OCI-LY1 (cell line): ENCODE measurements around the gene FAM89B.

Experiments used
- H2AFZ ChIP-seq: fragments of 200-600 bp; sonication (generic), shearing (Covaris generic); 2 replicates; pipeline ENCODE4 v1.6.0; 2014; ENCODE audit warnings: antibody characterized with exemption, mild to moderate bottlenecking, low read length
- H3F3A ChIP-seq: fragments of 200-600 bp; sonication (generic), shearing (Covaris generic); 2 replicates; pipeline ENCODE4 v1.6.0; 2014; ENCODE audit warnings: mild to moderate bottlenecking, antibody characterized with exemption, low read length, moderate library complexity; ENCODE audit not compliant: insufficient read depth
- H3K27ac ChIP-seq: fragments of 200-600 bp; sonication (generic); 2 replicates; pipeline ENCODE4 v1.5.1; 2014; ENCODE audit warnings: low read length, mixed run types, mild to moderate bottlenecking, low read depth; ENCODE audit not compliant: poor library complexity, severe bottlenecking
- H3K27me3 ChIP-seq: fragments of 200-600 bp; sonication (generic); 2 replicates; pipeline ENCODE4 v1.6.0; 2014; ENCODE audit warnings: antibody characterized with exemption, mild to moderate bottlenecking, low read length, moderate library complexity; ENCODE audit not compliant: insufficient read depth
- H3K36me3 ChIP-seq: fragments of 200-600 bp; sonication (generic); 2 replicates; pipeline ENCODE4 v1.6.1; 2014; ENCODE audit warnings: mild to moderate bottlenecking, antibody characterized with exemption, low read length, moderate library complexity, mixed read lengths; ENCODE audit not compliant: insufficient read depth
- H3K4me1 ChIP-seq: fragments of 200-600 bp; sonication (generic); 2 replicates; pipeline ENCODE4 v1.5.1; 2014; ENCODE audit warnings: mild to moderate bottlenecking, low read length, moderate library complexity; ENCODE audit not compliant: insufficient read depth, severe bottlenecking
- H3K4me2 ChIP-seq: fragments of 200-600 bp; sonication (generic), shearing (Covaris generic); 2 replicates; pipeline ENCODE4 v1.6.1; 2014; ENCODE audit warnings: low read length
- H3K4me3 ChIP-seq: fragments of 200-600 bp; sonication (generic); 2 replicates; pipeline ENCODE4 v1.5.1; 2014; ENCODE audit warnings: low read length, low read depth, mild to moderate bottlenecking, mixed read lengths; ENCODE audit not compliant: poor library complexity, severe bottlenecking
- H3K79me2 ChIP-seq: fragments of 200-600 bp; shearing (Covaris generic); 2 replicates; pipeline ENCODE4 v1.6.1; 2016; ENCODE audit warnings: mixed run types, low read length, mixed read lengths; ENCODE audit not compliant: insufficient read depth
- H3K9ac ChIP-seq: fragments of 200-600 bp; sonication (generic), shearing (Covaris generic); 2 replicates; pipeline ENCODE4 v1.6.1; 2014; ENCODE audit warnings: mild to moderate bottlenecking, low read length, mixed read lengths
- H3K9me2 ChIP-seq: fragments of 200-600 bp; sonication (generic), shearing (Covaris generic); 2 replicates; pipeline ENCODE4 v1.6.1; 2014; ENCODE audit warnings: low read depth, mild to moderate bottlenecking, low read length, mixed read lengths
- H3K9me3 ChIP-seq: fragments of 200-600 bp; shearing (Covaris generic); 2 replicates; pipeline ENCODE4 v1.6.1; 2014; ENCODE audit warnings: low read length, mixed read lengths
- H4K20me1 ChIP-seq: fragments of 200-600 bp; sonication (generic), shearing (Covaris generic); 2 replicates; pipeline ENCODE4 v1.6.0; 2016; ENCODE audit warnings: mild to moderate bottlenecking, low read length; ENCODE audit not compliant: insufficient read depth
- EZH2 ChIP-seq: fragments of 200-600 bp; sonication (generic), shearing (Covaris generic); IDR thresholded peaks from 2 replicates; pipeline ENCODE4 v1.8.0; 2017; ENCODE audit warnings: borderline replicate concordance, mixed run types, mild to moderate bottlenecking, antibody characterized with exemption, low read length, moderate library complexity, mixed read lengths
- TF ChIP-seq, protein P1 (sequence below): fragments of 200-600 bp; sonication (generic), shearing (Covaris generic); IDR thresholded peaks from 2 replicates; pipeline ENCODE4 v1.5.1; 2017; ENCODE audit warnings: mild to moderate bottlenecking, antibody characterized with exemption, low read length, moderate library complexity, mixed read lengths

FAM89B gene

DNA sequence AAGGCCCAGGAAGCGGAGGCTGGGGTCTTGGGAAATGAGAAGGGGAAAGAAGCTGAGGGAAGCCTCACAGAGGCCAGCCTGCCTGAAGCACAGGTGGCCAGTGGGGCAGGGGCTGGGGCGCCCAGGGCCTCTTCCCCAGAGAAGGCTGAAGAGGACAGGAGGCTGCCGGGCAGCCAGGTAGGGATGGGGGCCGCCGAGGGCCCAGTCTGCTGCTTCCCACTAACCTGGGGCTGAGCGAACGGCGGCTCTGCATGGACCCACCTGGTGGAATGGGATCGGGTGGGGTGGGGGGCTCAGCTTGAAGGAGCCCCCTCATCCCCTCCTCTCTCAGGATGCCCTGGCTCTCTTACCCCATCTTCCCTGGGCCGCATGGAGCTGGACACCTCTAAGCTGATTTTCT is 11.3 kb downstream of the FAM89B start:
- Histone ChIP-seq H3F3A (no peaks in the 10 kb centered on the region), H3K27ac (no peak overlapping the region), H3K4me3 (no peak overlapping the region), H3K79me2 (no peaks in the 10 kb centered on the region), H3K36me3 (no peaks in the 10 kb centered on the region), H2AFZ (no peak overlapping the region), H3K4me1 (peaks cover 12% of the 10 kb centered on the region), H3K4me2 (no peak overlapping the region), H4K20me1 (no peaks in the 10 kb centered on the region), H3K9me3 (no peaks in the 10 kb centered on the region), H3K9me2 (no peaks in the 10 kb centered on the region), H3K27me3 (no peaks in the 10 kb centered on the region; the same call in none of the 2 replicates), H3K9ac (no peak overlapping the region)
- no peak for TF ChIP-seq EZH2
- TF ChIP-seq, protein P1, sequence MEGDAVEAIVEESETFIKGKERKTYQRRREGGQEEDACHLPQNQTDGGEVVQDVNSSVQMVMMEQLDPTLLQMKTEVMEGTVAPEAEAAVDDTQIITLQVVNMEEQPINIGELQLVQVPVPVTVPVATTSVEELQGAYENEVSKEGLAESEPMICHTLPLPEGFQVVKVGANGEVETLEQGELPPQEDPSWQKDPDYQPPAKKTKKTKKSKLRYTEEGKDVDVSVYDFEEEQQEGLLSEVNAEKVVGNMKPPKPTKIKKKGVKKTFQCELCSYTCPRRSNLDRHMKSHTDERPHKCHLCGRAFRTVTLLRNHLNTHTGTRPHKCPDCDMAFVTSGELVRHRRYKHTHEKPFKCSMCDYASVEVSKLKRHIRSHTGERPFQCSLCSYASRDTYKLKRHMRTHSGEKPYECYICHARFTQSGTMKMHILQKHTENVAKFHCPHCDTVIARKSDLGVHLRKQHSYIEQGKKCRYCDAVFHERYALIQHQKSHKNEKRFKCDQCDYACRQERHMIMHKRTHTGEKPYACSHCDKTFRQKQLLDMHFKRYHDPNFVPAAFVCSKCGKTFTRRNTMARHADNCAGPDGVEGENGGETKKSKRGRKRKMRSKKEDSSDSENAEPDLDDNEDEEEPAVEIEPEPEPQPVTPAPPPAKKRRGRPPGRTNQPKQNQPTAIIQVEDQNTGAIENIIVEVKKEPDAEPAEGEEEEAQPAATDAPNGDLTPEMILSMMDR = no peak

- Histone ChIP-seq H3K9me3 (no peaks in the 10 kb centered on the region), H3K9me2 (no peaks in the 10 kb centered on the region), H3K27ac (no peak overlapping the region), H3K27me3 (no peaks in the 10 kb centered on the region; the same call in none of the 2 replicates), H3K4me3 (no peak overlapping the region), H3F3A (no peaks in the 10 kb centered on the region), H4K20me1 (no peaks in the 10 kb centered on the region), H3K4me1 (peaks cover 13% of the 10 kb centered on the region), H3K9ac (no peak overlapping the region), H3K4me2 (no peak overlapping the region), H3K36me3 (no peaks in the 10 kb centered on the region), H3K79me2 (no peaks in the 10 kb centered on the region), H2AFZ (no peak overlapping the region)
- TF ChIP-seq, protein P1 = no peak
- no peak for TF ChIP-seq EZH2
Measured at GRCh38 chr11:65584106-65584505, 11.8 kb downstream of the FAM89B start.

DNA sequence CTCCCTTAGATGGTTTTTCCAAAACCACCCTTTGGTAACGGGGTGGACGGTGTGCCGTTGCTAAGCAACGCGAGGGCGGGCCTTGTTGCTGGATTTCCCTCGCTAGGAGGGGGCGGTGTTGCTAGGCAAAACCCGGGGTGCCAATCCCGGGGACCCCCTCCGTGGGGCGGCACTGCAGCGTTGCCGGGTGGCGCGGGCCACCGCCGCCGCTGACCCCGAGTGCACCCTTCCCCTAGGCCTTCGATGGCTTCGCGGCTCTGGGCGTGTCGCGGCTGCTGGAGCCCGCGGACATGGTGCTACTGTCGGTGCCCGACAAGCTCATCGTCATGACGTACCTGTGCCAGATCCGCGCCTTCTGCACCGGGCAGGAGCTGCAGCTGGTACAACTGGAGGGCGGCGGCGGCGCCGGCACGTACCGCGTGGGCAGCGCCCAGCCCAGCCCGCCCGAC is 12.4 kb downstream of the FAM89B start:
- no peak overlapping the region for H3K4me2 ChIP-seq
- H3K4me1 ChIP-seq = peaks cover 16% of the 10 kb centered on the region
- H2AFZ ChIP-seq = no peak overlapping the region
- H3K79me2 ChIP-seq = no peaks in the 10 kb centered on the region
- TF ChIP-seq, protein P1 = no peak
- TF ChIP-seq EZH2 = no peak
- no peaks in the 10 kb centered on the region for H3F3A ChIP-seq
- H3K36me3 ChIP-seq = no peaks in the 10 kb centered on the region
- no peak overlapping the region for H3K9ac ChIP-seq
- no peaks in the 10 kb centered on the region; the same call in none of the 2 replicates for H3K27me3 ChIP-seq
- no peaks in the 10 kb centered on the region for H4K20me1 ChIP-seq
- no peaks in the 10 kb centered on the region for H3K9me3 ChIP-seq
- no peak overlapping the region for H3K27ac ChIP-seq
- H3K9me2 ChIP-seq = no peaks in the 10 kb centered on the region
- H3K4me3 ChIP-seq = no peak overlapping the region
